NCI-H1092 (cell line): ENCODE results near the gene GUCY2D.

Source experiments
- DNase-seq: peaks from one replicate; lab custom pipeline; 2025; lab: John Stamatoyannopoulos, UW

GUCY2D gene

GRCh38 chr17:8064561-8065019 is 62.2 kb downstream of the GUCY2D start:
- DNase-seq, result no peak

- no peak for DNase-seq
These were observed 64.7 kb downstream of the GUCY2D start for GRCh38 chr17:8066841-8067775.

GRCh38 chr17:8067806-8068205 is 65.4 kb downstream of the GUCY2D start:
- DNase-seq, result no peak

- DNase-seq, result no peak
These were observed 66.5 kb downstream of the GUCY2D start for GRCh38 chr17:8068736-8069586.

DNA sequence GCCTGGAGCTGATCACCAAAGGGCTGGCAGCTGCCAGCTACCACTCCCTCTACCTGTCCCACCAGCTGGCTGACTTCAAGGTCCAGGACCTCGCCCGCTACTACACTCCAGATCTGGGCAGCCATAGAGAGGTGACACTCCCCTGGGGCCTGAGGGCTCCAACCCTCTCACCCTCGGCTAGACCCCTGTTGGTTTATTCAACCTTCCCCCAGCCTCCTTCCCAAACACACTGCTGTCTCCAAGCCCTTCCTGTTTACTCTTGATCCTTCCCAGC is 67.1 kb downstream of the GUCY2D start:
- DNase-seq, result no peak
